HepG2 (cell line): Measurements from ENCODE around the gene CSNK1G1. TPM values are rescaled to one million over a fixed set of nuclear protein-coding genes. Genes with fewer than 3 reads are reported as not detected.

Experiments
- BHLHE40 ChIP-seq: IDR thresholded peaks from 2 replicates; pipeline ENCODE4 v1.6.1; 2011; ENCODE audit warnings: low read length, improper control_type of control experiment
- BORCS8-MEF2B ChIP-seq: sonication (generic); formaldehyde crosslinking; IDR thresholded peaks from 2 replicates; pipeline ENCODE4 v1.8.0; 2022; ENCODE audit warnings: mild to moderate bottlenecking, missing genetic modification reagents
- DR1 ChIP-seq: sonication (generic); formaldehyde crosslinking; IDR thresholded peaks from 2 replicates; pipeline ENCODE4 v1.8.0; 2021; ENCODE audit warnings: mild to moderate bottlenecking, missing genetic modification reagents, inconsistent platforms
- ETS1 ChIP-seq: sonication (generic); formaldehyde crosslinking; IDR thresholded peaks from 2 replicates; pipeline ENCODE4 v1.4.0; 2020; ENCODE audit warnings: missing genetic modification reagents
- FOXA3 ChIP-seq: IDR thresholded peaks from 2 replicates; pipeline ENCODE4 v1.6.1; 2016; ENCODE audit warnings: missing genetic modification reagents, missing compliant biosample characterization
- FOXK1 ChIP-seq: sonication (generic); formaldehyde crosslinking; IDR thresholded peaks from 2 replicates; pipeline ENCODE4 v1.4.0; 2020; ENCODE audit warnings: low read depth, missing genetic modification reagents, borderline replicate concordance
- HCFC1 ChIP-seq: fragments of 150-350 bp; IDR thresholded peaks from 2 replicates; pipeline ENCODE4 v1.6.1; 2014; ENCODE audit warnings: low read depth, low read length
- HHEX ChIP-seq: IDR thresholded peaks from 2 replicates; pipeline ENCODE4 v1.6.1; 2016; ENCODE audit warnings: control low read depth
- KDM5A ChIP-seq: fragments of 200-600 bp; sonication (generic); IDR thresholded peaks from 2 replicates; pipeline ENCODE4 v1.7.0; 2018; ENCODE audit warnings: antibody characterized with exemption, mild to moderate bottlenecking, low read length, borderline replicate concordance
- MBD4 ChIP-seq: IDR thresholded peaks from 2 replicates; pipeline ENCODE4 v1.6.1; 2012; ENCODE audit warnings: low read length, inconsistent platforms, borderline replicate concordance
- NBN ChIP-seq: fragments of 450-650 bp; conservative IDR thresholded peaks from 2 replicates; pipeline ENCODE4 v1.6.1; 2017
- NONO ChIP-seq, 2 experiments: fragments of 450-650 bp in 1 of 2; sonication (generic) in 1 of 2; formaldehyde crosslinking in 1 of 2; IDR thresholded peaks in 1 of 2; conservative IDR thresholded peaks in 1 of 2; 2 replicates each; pipeline versions ENCODE4 v1.6.1 to v1.8.0; 2017 to 2022; ENCODE audit warnings: mild to moderate bottlenecking in 1 of 2, missing genetic modification reagents in 1 of 2, moderate library complexity in 1 of 2
- PCBP2 ChIP-seq: fragments of 200-400 bp; formaldehyde crosslinking; optimal IDR thresholded peaks from 2 replicates; pipeline ENCODE3; 2018; ENCODE audit warnings: low read length, low read depth; ENCODE audit not compliant: poor library complexity, severe bottlenecking
- PRDM15 ChIP-seq: sonication (generic); formaldehyde crosslinking; IDR thresholded peaks from 2 replicates; pipeline ENCODE4 v1.4.0; 2020; ENCODE audit warnings: missing genetic modification reagents
- RAD51 ChIP-seq: fragments of 450-650 bp; IDR thresholded peaks from 2 replicates; pipeline ENCODE4 v1.6.1; 2016; ENCODE audit warnings: borderline replicate concordance
- SATB2 ChIP-seq: sonication (generic); formaldehyde crosslinking; IDR thresholded peaks from 2 replicates; pipeline ENCODE4 v1.5.0; 2020; ENCODE audit warnings: missing genetic modification reagents
- TFAP4 ChIP-seq: sonication (generic); IDR thresholded peaks from 2 replicates; pipeline ENCODE4 v1.6.1; 2016; ENCODE audit warnings: low read depth, borderline replicate concordance
- ZFP36L1 ChIP-seq: sonication (generic); formaldehyde crosslinking; IDR thresholded peaks from 2 replicates; pipeline ENCODE4 v1.8.0; 2022; ENCODE audit warnings: mild to moderate bottlenecking, missing genetic modification reagents, moderate library complexity
- ZNF557 ChIP-seq: sonication (generic); formaldehyde crosslinking; IDR thresholded peaks from 2 replicates; pipeline ENCODE4 v1.4.0; 2020; ENCODE audit warnings: missing genetic modification reagents
- ZNF615 ChIP-seq: sonication (generic); formaldehyde crosslinking; IDR thresholded peaks from 2 replicates; pipeline ENCODE4 v1.5.0; 2020; ENCODE audit warnings: mild to moderate bottlenecking, missing genetic modification reagents, borderline replicate concordance
- ZNF7 ChIP-seq: IDR thresholded peaks from 2 replicates; pipeline ENCODE4 v1.6.1; 2016; ENCODE audit warnings: missing biosample characterization, missing genetic modification reagents
- ZNF792 ChIP-seq: IDR thresholded peaks from 2 replicates; pipeline ENCODE4 v1.6.1; 2016
- ZSCAN20 ChIP-seq: sonication (generic); formaldehyde crosslinking; IDR thresholded peaks from 2 replicates; pipeline ENCODE4 v1.4.0; 2020; ENCODE audit warnings: missing genetic modification reagents, mild to moderate bottlenecking, borderline replicate concordance
- polyA plus RNA-seq, 8 experiments: library from polyadenylated mRNA; depleted of rRNA in 3 of 8; stranded (reverse) in 7 of 8; unstranded in 1 of 8; fragments of >200 nt; fragmentation: Illumina TruSeq in 4 of 8; extraction: Trizol in 4 of 8; gene quantifications; 2 replicates each; pipeline versions ENCODE4 v1.2.1 to v1.2.3, GENCODE V29; 2011 to 2016; ENCODE audit warnings: low read depth in 4 of 8, missing spikeins in 1 of 8, mixed read lengths in 1 of 8; ENCODE audit not compliant: insufficient read depth in 1 of 8
- total RNA-seq, 5 experiments: library from RNA; depleted of rRNA; stranded (reverse); fragments of >200 nt; fragmentation: Illumina TruSeq; extraction: Trizol; gene quantifications; 2 replicates each; pipeline ENCODE4 v1.2.3, GENCODE V29; 2016; ENCODE audit warnings: low read depth in 1 of 5
- TF ChIP-seq, protein P1 (sequence below): sonication (generic); formaldehyde crosslinking; IDR thresholded peaks from 2 replicates; pipeline ENCODE4 v1.8.0; 2022; ENCODE audit warnings: mild to moderate bottlenecking, missing genetic modification reagents, moderate library complexity

The CSNK1G1 gene
- total and polyA plus RNA-seq, 2 of the 13 experiments (the other 11 are each of a cell fraction or from before 2014, with no cell fraction given): 8.5 to 12.6 TPM

- TF ChIP-seq BORCS8-MEF2B: peak; percentile 66; the same call in 1 of the 2 replicates
- no peak for TF ChIP-seq ETS1
- TF ChIP-seq ZNF557 (CRISPR knock-in tag): no peak
- no peak for TF ChIP-seq ZNF615
- TF ChIP-seq ZFP36L1 (CRISPR knock-in tag): 0 out of 2 replicates have a peak, but pooled peaks have one; percentile 50
- TF ChIP-seq ZSCAN20 (CRISPR knock-in tag): no peak
- no peak for TF ChIP-seq HCFC1
- TF ChIP-seq, protein P1, sequence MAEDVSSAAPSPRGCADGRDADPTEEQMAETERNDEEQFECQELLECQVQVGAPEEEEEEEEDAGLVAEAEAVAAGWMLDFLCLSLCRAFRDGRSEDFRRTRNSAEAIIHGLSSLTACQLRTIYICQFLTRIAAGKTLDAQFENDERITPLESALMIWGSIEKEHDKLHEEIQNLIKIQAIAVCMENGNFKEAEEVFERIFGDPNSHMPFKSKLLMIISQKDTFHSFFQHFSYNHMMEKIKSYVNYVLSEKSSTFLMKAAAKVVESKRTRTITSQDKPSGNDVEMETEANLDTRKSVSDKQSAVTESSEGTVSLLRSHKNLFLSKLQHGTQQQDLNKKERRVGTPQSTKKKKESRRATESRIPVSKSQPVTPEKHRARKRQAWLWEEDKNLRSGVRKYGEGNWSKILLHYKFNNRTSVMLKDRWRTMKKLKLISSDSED (CRISPR knock-in tag): no peak
- TF ChIP-seq ZNF792 (CRISPR knock-in tag): no peak
- no peak for TF ChIP-seq NONO (IDR thresholded peaks at IDR 0.05)
- TF ChIP-seq NONO (CRISPR knock-in tag; conservative IDR thresholded peaks at IDR 0.05): no peak
- no peak for TF ChIP-seq NBN
- TF ChIP-seq DR1 (CRISPR knock-in tag): no peak
- no peak for TF ChIP-seq SATB2
- no peak for TF ChIP-seq PCBP2
- TF ChIP-seq PRDM15: no peak
- TF ChIP-seq TFAP4: peak; percentile 34; the same call in 1 of the 2 replicates
- no peak for TF ChIP-seq ZNF7
- no peak for TF ChIP-seq FOXK1 (CRISPR knock-in tag)
- TF ChIP-seq BHLHE40: no peak
- no peak for TF ChIP-seq MBD4
- TF ChIP-seq FOXA3 (CRISPR knock-in tag): 0 out of 2 replicates have a peak, but pooled peaks have one; percentile 44
- TF ChIP-seq HHEX (CRISPR knock-in tag): no peak
- TF ChIP-seq KDM5A: no peak
- no peak for TF ChIP-seq RAD51
Observed at GRCh38 chr15:64146885-64147681, 208.9 kb downstream of the CSNK1G1 start (continued).
